Inflammatory macrophage treated with lipopolysaccharide for 4 hours (primary cell): ENCODE measurements around the gene SPEF1.
A peak's percentile ranks its signal among the peaks of the same experiment; 100 is the strongest.

ENCODE experiments used
- DNase-seq: peaks from one replicate; pipeline ENCODE4 v3.0.0-alpha.2; 2020

Gene SPEF1

DNA sequence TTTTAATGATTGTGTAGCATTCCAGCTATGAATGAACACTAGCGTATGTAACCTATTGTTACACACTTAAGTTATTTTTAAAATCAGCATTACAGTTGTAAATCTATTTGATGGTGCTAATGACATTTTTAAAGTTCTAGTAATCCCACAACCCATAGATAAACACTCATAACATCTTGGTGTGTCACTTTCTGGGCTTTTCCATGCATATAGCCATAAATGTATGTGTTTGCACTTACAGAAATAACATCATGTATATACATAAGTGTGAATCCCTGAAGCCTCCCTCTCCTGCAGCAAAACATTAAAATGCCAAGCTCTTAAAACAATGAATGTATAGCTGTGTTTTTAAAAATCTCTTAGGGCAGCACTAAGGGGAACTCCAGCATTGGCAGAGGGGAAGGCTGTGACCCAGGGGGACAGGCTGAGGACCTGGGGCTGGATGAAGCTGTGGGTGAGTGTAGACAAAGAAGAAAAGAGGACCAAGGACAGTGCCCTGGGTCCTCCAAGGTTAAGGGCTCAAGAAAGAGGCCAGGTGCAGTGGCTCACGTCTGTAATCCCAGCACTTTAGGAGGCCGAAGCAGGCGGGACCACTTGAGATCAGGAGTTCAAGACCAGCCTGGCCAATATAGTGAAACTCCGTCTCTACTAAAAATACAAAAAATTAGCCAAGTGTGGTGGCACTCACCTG is 6.2 kb upstream of the SPEF1 start:
- DNase-seq, result no peak

DNA sequence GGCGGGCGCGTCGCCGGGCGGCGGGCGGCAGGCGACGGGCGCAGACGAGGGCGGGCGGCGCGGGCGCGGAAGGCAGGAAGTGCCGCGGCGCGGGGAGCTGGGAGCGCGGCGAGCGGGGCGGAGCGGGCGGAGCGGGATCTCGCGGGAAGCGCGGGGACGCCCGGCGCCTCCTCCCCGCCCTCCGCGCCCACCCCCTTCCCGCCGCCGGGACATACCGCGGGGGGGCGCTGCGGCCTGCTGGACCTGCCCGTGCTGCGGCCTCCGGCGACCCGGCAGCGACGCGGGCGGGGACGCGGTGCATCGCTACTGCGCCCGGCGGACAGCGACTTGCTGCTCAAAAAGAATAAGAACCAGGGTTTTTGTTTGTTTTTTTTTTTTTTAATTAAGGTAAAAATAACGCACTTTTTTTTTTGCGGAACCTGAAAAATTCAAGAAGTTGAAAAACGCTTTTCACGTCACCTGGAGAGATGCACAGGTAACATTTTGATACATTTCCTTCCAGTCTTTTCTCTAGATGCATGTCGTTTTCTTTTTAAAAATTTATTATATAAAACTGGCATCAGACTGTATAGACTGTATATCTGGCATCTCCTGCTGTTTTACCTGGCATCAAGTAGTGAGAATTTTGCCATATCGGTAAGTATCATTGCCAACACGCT is 5.5 kb upstream of the SPEF1 start, which contains the start of gene CENPB:
Gene CENPB (minus strand): TSS at position 76 of the 659 bp plus-strand sequence. CDS start 257 bp downstream, outside the sequence.
- DNase-seq, result peak; percentile 88

DNA sequence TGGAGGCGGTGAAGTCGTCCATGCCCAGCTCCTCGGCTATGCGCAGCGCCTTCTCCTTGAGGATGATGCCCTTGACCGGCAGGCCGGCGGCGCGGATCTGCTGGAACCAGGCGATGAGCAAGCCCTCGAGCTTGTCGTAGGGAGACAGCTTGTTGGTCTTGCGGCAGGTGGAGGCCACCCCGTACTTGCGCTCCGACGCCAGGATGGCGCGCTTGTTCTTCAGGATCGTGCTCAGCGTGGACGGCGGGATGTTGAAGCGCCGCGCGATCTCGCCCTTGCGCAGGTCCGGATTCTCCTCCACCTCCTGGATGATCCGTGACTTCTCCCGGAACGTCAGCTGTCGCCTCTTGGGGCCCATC is 4.9 kb upstream of the SPEF1 start:
- DNase-seq, result peak; percentile 54

DNA sequence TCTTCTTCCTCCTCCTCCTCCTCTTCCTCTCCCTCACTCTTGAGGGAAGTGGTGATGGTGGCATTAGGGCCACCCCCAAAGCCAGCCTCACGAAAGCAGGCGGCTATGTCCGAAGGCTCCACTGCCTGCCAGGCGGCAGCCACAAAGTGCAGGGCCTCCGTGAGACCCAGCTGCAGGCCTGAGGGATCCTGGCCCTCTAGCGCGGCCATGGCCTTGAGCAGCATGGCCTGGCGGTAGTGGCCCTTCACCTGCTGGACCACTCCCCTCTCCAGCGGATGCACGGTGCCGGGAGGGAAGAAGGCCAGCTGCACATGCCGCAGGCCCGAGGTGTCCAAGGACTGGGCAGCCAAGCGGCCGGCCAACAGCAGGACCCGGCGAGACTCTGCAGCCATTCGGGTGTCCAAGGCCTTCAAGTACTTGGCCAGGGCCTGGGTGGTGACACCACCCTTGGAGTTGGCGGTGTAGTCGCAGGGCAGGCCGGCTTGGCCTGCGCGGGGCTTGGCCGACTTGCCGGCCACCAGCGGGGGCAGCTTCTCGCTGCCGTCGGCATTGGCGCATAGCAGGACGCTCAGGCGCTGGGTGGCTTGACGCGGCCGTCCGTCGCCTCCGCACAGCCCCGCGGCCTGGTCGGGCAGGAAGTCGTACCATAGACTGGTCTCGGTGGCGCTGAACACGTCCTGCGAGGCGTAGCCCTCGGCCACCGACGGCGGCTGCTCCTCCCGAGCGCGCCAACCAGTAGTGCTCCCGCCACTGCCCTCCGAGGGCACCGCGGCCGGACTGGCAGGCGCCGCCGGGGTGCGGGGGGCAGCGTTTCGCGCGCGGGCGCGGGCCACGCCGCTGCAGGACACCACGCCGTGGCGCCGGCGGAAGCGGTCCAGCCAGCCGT is 4.2 kb upstream of the SPEF1 start:
- no peak for DNase-seq

DNA sequence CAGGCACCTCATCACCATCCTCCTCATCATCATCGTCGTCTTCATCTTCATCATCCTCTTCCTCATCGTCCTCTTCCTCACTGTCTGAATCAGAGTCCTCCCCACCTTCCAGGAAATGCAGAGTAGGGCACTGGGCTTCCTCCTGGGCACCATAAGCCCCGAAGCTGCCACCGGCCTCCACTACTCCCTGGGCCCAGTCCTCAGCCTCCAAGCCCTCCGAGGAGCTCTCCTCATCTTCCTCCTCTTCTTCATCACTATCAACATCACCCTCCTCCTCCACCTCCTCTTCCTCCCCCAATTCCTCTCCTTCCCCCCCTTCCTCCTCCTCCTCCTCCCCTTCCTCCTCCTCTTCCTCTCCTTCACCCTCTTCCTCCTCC is 3.6 kb upstream of the SPEF1 start:
- DNase-seq, result no peak

DNA sequence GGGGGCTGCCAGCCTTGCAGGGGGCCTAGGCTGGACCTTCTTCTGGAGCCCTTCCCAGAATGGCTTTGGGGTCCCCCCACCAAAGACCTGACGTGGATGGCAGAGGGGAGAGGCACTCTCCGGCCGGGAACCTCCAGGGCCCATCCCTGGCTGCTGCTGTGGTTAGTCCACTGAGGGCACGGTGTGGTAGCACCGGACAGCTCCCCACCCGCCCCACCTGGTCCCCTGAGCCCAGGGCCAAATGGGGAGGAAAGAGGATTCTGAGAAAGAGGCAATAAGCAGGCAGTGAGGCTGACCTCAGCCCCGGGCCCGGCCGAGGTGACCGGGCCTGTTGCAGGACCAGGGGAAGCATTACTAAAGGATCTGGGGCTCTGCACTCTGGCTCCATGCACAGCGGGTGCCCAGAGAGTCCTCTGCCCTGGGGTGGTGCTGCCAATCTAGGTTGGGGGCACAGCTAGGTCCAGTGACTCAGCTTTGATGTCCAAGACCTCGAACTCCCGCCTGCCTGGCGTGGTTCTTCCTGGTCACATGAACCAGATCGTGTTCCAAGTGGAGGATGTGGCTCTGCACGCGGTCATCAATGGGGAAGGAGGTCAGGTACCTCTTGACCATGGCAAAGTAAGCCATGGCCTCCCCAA is 3.1 kb upstream of the SPEF1 start:
- DNase-seq, result no peak

DNA sequence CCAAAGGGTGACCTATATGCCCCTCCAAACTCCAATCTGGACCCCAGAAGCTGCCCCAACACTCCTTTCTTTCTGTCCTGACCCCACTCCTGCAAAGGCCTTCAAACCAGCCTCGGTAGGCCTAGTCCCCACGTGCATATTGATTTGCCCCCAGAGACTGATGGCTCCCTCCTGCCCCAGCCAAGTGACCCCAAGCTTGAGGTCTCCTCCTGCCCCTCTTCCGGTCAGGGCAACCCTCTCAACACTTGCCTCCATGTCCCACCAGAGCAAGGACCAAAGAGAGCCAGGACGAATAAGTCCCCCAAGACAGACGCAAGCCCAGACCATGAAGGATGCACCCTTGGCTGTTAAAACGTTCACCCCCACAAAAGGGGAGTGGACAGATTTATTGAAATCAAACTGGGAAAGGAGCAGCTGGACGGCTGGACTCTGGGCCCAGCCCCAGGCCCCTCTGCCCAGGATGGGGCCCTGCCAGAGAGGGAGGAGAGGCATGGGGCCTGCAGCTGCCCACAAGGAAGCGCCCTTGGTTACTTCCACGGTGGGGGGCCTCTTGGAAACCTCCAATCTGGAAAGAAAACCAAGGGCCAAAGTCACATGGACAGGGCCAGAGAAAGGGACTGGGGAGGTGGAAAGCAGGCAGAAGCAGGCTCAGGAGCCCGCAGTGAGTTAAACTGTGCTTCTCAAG is 2.4 kb upstream of the SPEF1 start:
- DNase-seq, result no peak

DNA sequence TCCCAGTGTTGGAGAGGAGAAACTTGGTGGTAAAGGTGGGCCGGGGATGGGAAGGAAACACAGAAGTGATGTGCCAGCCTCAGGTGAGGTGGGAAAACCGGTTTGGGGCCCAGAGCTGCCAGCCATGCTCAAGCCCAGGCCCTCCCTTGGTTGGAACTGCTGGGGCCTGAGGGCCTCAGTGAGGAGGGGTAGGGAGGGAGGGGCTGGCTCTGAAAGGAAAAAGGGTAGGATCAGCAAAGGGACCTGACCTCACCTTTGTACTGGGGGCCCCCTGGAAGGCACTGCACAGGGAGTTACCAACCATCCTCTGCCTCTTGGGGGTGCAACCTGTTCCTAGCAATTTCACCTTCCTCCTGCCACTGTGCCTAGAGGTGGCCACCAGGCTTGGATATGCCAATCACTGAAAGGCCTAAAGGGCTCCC is 1.8 kb upstream of the SPEF1 start:
- DNase-seq, result no peak

DNA sequence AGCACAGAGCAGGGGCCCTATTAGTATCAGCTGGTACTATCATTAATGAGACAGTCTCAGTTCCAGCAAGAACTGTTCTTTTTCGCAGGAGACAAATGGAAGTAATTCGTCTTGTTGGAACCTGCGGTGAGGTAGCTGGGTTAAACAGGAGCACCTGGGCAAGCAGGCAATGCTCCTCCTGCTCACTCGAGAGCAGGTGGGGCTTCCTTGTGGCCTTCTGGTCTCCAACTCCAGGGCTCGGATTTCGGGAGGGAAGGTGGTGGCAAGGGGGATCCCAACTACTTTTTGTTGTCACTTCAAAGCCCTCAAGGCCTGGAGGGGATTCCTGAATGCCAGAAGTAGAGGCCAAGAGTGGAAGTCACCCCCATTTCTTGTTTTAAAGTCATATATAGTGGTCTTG is 1.3 kb upstream of the SPEF1 start:
- DNase-seq, result no peak

DNA sequence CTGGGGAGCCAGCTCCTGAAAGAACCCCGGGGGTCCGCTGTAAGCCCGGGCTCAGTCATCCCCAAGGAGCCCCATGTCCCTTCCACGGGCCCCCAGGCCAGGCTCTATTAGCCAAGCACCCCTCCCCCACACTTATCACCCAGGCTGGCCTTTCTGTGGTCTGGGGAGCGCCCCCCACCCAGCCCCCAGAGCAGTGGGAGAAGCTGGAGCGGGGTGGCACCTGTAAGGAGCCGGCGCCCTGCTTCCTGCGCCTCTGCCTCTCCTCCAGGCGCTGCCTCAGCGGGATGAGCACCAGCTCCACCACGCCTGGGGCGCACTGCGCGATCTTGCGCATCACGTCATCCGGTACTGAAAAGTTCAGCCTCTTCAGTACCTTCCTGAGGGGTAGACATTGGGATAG is 2.3 kb downstream of the SPEF1 start:
- no peak for DNase-seq

DNA sequence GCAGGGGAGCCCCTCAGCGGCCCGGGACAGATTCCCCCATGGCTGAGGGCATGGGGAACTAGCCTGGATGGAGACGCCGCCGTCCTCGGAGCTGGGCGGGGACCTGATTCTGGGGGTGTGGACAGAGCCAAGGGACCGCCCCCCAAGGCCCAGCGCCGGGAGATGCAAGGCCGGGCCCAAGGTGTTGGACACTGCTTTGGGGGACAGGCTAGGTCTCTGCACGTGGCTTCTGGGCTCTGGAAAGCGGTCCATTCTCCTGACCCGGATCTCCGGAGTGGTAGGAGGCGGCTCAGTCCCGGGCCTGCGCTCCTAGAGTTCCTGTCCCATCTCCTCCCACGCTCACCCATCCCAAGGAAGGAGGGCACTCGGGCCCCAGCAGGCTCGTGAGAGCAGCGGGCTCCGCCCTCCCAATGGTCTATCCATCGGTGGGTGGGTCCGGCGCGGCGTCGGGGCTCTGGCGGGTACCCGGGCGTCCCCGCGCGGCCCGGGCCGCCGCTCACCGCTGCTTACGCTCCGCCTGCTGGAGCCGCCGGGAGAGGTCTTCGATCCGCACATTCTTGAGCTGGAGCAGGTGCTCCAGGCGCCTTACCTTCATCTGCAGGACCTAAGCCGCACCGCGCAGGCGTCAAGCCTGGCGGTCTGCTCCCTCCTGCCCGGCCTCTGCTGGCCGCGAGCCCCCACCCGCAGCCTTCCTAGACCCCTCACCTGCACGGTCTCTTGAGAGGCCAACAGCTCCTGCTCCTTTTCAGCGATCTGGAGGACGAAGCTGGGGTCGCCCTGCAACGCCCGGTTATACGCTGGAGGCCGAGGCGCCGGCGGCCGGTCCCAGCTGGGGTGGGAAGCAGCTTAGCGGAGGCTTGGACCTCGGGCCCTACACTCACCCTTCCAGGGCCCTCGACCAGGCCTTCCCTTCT is 3.3 kb downstream of the SPEF1 start:
- DNase-seq, result peak; percentile 52

DNA sequence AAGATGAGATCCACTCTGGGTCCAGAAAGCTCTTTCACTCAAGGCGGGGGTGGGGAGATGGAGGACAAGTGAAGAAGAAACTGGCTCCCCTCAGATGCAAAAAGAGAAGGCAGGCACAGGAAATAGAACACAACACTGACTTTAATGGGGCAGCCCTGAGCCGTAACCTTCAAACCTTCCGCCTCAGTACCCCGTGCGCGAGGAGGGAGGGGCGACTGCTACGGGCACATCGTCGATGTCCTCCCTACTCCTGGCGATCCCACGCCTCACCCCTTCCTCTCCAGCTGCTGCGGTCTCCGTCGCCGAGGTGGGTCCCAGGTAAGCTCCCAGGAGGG is 3.9 kb downstream of the SPEF1 start:
- DNase-seq, result no peak

DNA sequence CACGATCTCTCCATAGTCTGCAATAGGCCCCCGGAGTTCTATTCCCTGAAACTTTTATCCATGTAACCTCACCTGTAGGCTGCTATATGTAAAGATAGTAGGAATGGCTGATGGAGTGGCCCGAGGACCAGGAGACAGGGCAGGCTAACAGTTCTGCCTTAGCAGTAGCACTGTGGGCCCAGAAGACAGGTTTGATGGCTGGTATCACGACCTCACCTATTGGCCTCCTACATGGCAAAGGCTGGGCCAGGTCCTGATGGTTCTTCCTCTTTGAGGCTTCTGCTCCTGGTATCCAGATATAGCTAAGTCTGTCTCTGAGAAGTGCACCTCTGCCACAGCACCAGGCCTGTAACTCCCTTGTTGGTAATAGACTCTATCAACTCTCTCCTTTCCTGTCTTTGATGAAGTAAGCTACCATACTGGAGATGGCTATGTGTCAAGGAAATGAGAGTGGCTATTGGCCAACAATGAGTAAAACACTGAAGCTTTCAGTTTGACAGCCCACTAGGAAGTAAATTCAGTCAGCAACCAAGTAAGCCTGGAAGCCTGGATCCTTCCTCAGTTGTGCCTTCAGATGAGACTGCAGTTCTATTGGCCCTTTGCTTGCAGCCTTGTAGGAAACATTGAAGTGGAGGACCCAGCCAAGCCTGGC is 5.7 kb downstream of the SPEF1 start:
- DNase-seq, result peak; percentile 77

DNA sequence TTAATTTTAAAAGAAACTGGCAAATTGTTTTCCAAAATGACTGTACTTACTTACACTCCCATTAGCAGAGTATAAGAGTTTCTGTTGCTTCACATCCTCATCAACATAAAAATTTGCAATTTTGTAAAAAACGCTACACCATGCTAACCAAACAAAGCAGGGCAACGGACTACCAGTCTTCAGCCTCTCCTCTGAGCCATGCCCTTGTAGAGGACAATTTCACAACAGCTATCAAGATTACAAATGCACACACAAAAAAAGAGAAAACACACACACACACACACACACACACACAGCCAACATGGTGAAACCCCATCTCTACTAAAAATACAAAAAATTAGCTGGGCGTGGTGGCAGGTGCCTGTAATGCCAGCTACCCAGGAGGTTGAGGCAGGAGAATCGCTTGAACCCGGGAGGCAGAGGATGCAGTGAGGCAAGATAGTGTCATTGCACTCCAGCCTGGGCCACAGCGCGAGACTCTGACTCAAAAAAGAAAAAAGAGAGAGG is 9.6 kb downstream of the SPEF1 start:
- no peak for DNase-seq

DNA sequence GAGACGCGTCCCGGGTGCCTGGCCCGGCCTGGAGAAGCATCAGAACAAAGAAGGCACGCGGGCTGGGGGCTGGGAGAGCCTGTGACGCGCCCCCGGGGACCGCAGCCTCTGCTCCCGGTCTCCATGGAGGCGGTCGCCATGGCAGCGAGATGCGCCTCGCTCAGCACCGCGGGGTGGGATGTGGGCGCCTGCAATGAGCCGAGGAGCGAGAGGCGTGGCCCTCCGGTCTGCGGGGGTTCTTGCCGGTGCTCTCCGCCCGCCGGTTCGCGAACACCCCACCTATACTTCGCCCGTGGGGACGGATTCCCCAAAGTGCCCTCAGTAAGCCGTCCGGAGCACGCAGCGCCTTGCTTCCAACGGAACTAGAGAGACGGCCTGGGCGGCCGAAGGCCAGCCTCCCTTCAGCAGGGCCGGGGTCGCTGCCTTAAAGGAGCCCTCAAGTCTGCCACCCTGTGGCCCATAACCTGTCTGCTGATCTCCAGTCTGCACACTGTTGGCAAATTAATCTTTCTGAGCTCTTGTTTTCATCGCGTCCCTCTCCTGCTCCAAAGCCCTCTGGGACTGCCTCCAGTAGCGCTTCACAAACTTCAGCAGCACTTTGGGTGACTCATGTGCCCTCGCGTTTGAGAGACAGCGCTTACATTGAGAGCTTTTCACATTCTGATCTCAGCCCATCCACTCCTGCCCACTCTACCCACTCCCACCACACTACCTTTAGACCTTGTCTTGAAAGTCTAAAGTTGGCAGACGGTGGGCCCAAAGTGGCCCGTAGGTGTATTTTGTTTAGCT is 12.7 kb downstream of the SPEF1 start:
- peak; percentile 52 for DNase-seq

DNA sequence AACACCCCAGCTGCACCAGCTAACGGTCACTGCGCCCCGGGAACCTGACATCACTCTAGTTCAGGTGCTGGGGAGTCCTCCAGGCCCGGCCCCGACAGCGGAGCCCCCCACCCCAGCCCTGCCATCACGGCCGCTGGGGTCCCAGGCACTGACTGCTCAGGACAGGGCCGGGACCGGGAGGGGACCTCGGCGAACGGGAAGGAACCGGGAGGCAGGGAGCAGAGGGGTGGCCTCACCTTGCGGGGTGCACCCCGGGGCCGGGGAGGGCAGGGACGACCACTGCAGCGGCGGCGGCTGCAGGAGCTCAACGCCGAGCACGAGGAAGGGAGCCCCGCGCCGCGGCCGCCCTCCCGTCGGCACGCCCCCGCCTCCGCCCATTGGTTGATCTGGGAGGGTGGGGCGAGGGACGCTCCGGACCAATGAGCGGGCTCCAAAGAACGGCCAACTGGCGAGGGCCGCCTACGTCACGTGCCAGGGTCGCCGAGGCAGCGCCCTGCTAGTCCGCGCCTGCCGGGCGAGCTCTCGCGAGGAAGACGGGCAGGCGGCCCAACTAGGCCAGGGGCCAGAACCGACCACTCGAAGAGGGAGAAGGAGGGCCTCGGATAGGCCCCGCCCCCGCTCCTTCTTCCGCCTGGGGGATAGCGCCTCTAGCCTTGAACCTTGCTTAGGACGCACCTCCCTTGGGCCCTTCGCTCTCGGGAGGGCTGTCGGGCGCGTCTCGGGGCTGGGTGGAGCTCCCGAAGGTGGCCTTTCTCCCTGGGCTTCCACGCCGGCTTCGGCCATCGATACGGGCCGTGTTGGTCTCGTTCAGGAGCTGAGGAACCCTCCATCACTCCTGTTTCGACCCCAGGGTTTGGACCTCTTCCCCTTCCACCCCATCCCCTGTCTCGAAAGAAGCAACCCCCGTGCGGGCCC is 13.6 kb downstream of the SPEF1 start, which contains the start of gene ADISSP:
Gene ADISSP (minus strand): TSS at position 327 of the 915 bp plus-strand sequence. CDS start 7,653 bp downstream, outside the sequence.
- DNase-seq, result peak; percentile 99

DNA sequence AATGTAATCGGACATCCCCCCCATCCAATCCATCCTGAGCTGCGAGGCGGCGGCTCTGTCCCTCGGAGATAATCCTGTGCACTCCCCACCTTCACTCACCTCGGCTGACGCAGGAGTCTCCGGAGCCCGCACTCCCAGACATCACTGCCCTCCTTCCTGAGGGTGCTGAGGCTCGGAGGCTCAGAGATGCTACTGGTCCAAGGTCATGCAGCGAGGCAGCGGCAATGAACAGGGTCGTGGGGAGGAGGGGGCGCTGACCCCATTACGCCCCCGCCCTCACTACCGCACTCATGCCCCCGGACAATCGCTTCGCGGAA is 14.2 kb downstream of the SPEF1 start:
- DNase-seq, result no peak

DNA sequence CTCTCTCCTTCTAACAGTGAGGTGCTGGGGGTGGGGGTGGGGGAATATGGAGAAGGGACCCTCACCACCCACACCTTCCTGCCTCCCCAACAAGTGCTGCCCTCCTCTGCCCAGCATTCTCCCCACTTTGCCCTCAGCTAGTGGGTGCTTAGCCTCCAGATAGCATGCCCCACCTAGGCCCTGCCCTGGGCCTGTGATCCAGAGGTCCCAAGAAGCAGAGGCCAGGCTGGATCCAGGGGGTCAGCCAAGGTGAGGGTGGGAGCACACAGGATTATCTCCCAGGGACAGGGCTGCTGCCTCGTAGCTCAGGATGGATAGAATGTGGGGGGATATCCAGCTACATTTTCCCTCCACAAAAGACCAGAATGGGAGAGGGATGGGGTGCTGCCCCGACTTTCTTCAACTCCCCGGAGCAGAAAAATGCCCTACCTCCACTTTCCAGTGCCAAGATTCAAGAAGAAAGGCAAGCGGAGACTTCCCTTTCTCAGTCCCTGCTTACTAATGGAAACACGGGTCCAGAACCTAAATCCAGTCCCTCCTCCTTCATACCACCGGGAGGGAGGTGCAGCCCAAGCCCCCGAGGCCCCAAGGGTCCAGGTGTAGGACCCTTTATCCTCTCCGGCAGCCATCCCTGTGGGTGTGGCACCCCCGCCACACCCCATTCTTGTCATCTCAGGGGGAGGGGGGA is 14.7 kb downstream of the SPEF1 start:
- DNase-seq, result no peak
